HG03571 (cell line): ENCODE data around the gene EVI5.
"Not testable (repeated sequence)": the region's sequence is repeated elsewhere in the genome, so short reads cannot be mapped to it uniquely, and the experiment has no call there.

Source experiments
- ATAC-seq: cut with Tn5 transposase; IDR thresholded peaks from one replicate; pipeline ENCODE4 v1.9.1; 2021; ENCODE audit not compliant: unreplicated experiment

The EVI5 gene

GRCh38 chr1:92583821-92584760 is 200.8 kb downstream of the EVI5 start:
- ATAC-seq: peak; percentile 78

- ATAC-seq: no peak
These were observed 207.5 kb downstream of the EVI5 start for GRCh38 chr1:92577261-92577895.

- ATAC-seq: no peak
These were observed 209.8 kb downstream of the EVI5 start for GRCh38 chr1:92575123-92575522.

GRCh38 chr1:92572520-92572919 is 212.4 kb downstream of the EVI5 start:
- ATAC-seq: no peak

GRCh38 chr1:92571578-92571977 is 213.3 kb downstream of the EVI5 start:
- no peak for ATAC-seq

- ATAC-seq: no peak
These were observed 217.6 kb downstream of the EVI5 start for GRCh38 chr1:92567211-92567868.

- ATAC-seq: peak; percentile 83
These were observed 221.3 kb downstream of the EVI5 start for GRCh38 chr1:92563457-92564216.

GRCh38 chr1:92556350-92556749 is 228.6 kb downstream of the EVI5 start:
- no peak for ATAC-seq

- ATAC-seq: no peak
These were observed 230.7 kb downstream of the EVI5 start for GRCh38 chr1:92554216-92554615.

GRCh38 chr1:92551916-92552315 is 233.0 kb downstream of the EVI5 start:
- ATAC-seq: no peak

GRCh38 chr1:92544756-92545165 is 240.1 kb downstream of the EVI5 start:
- ATAC-seq: no peak

- no peak for ATAC-seq
These were observed 241.5 kb downstream of the EVI5 start for GRCh38 chr1:92543131-92544055.

GRCh38 chr1:92538413-92539061 is 246.4 kb downstream of the EVI5 start:
- peak; percentile 51 for ATAC-seq

GRCh38 chr1:92538048-92538412 is 246.9 kb downstream of the EVI5 start:
- peak; percentile 73 for ATAC-seq

GRCh38 chr1:92536980-92537884 is 247.7 kb downstream of the EVI5 start:
- ATAC-seq: peak; percentile 52

- no peak for ATAC-seq
These were observed 248.5 kb downstream of the EVI5 start for GRCh38 chr1:92536211-92536979.

GRCh38 chr1:92532371-92532770 is 252.5 kb downstream of the EVI5 start:
- ATAC-seq: not testable (repeated sequence)

- not testable (repeated sequence) for ATAC-seq
These were observed 253.0 kb downstream of the EVI5 start for GRCh38 chr1:92531939-92532338.
